GM13976 (cell line): ENCODE data around the gene BICD1.
A peak's percentile ranks its signal among the peaks of the same experiment; 100 is the strongest.

Experiments used
- DNase-seq: peaks from one replicate; pipeline ENCODE4 v3.0.0; 2012; ENCODE audit warnings: low spot score
- CTCF ChIP-seq: IDR thresholded peaks from 2 replicates; pipeline ENCODE4 v1.5.1; 2012; ENCODE audit warnings: borderline replicate concordance, mild to moderate bottlenecking; ENCODE audit not compliant: insufficient read depth; ENCODE audit errors: extremely low read depth, missing control alignments, control extremely low read depth
- in situ Hi-C: fragments of 300-500 bp; cut with MboI; formaldehyde crosslinking; loops from one replicate; pipeline ENCODE4 v1.12.0; 2022; ENCODE audit warnings: low sequenced_read_pairs, mixed read lengths, inconsistent platforms; ENCODE audit not compliant: unreplicated experiment

BICD1 gene

GRCh38 chr12:32398181-32398580, 291.5 kb downstream of the BICD1 start:
- in situ Hi-C loops: no loop called here
- DNase-seq: no peak
- no peak for TF ChIP-seq CTCF

- no peak for TF ChIP-seq CTCF
- in situ Hi-C loops: no loop called here
- no peak for DNase-seq
These were observed 292.2 kb downstream of the BICD1 start for GRCh38 chr12:32398816-32399369.

- peak; percentile 86 for DNase-seq
- peak; percentile 31 for TF ChIP-seq CTCF
- in situ Hi-C loops: no loop called here
These were observed 292.9 kb downstream of the BICD1 start, which contains the start of gene FGD4 for GRCh38 chr12:32399370-32400113. FGD4 (plus strand) TSS chr12:32399558.

- TF ChIP-seq CTCF: no peak
- DNase-seq: peak; percentile 38
- in situ Hi-C loops: no loop called here
These were observed 293.5 kb downstream of the BICD1 start for GRCh38 chr12:32400114-32400672.

- in situ Hi-C loops: no loop called here
- no peak for TF ChIP-seq CTCF
- DNase-seq: no peak
These were observed 294.2 kb downstream of the BICD1 start for GRCh38 chr12:32400866-32401265.

- TF ChIP-seq CTCF: no peak
- in situ Hi-C loops: no loop called here
- DNase-seq: no peak
These were observed 295.5 kb downstream of the BICD1 start for GRCh38 chr12:32402170-32402569.
